Measurements from ENCODE around the gene BICD1. TPM values are rescaled to one million over a fixed set of nuclear protein-coding genes. Genes with fewer than 3 reads are reported as not detected.

The BICD1 gene
- polyA plus RNA-seq, 1 of the 3 experiments (the other 2 are of a cell fraction): 12.1 TPM

GRCh38 chr12:32257695-32258496, 151.2 kb downstream of the BICD1 start (continued):
- TF ChIP-seq REST (IDR thresholded peaks at IDR 0.05; ENCODE audit: low read depth, low read length) (no peak), FOXJ3 (CRISPR knock-in tag; IDR thresholded peaks at IDR 0.05) (no peak), GATA2 (CRISPR knock-in tag; IDR thresholded peaks at IDR 0.05) (no peak), PBX3 (IDR thresholded peaks at IDR 0.05) (no peak), POLR2AphosphoS5 (IDR thresholded peaks at IDR 0.05; ENCODE audit: low read depth, low read length) (no peak), MXI1 (IDR thresholded peaks at IDR 0.05; ENCODE audit: low read depth, low read length) (no peak), SIN3A (IDR thresholded peaks at IDR 0.05; ENCODE audit: borderline replicate concordance, low read depth, low read length) (no peak)

GRCh38 chr12:32260696-32261095, 154.0 kb downstream of the BICD1 start:
- TF ChIP-seq YY1 (IDR thresholded peaks at IDR 0.05; ENCODE audit: low read depth): no peak
- TF ChIP-seq FOSL2 (IDR thresholded peaks at IDR 0.05; ENCODE audit: borderline replicate concordance, low read depth): no peak
- TF ChIP-seq NRF1 (IDR thresholded peaks at IDR 0.05; ENCODE audit: low read depth, low read length): no peak
- no peak for TF ChIP-seq FOXJ3 (CRISPR knock-in tag; IDR thresholded peaks at IDR 0.05)
- no peak for TF ChIP-seq FOXM1 (IDR thresholded peaks at IDR 0.05; ENCODE audit: low read depth)
- TF ChIP-seq RFX5 (IDR thresholded peaks at IDR 0.05; ENCODE audit: low read length): no peak
- no peak for TF ChIP-seq CHD2 (IDR thresholded peaks at IDR 0.05; ENCODE audit: low read length, partially characterized antibody)
- TF ChIP-seq SIN3A (IDR thresholded peaks at IDR 0.05; ENCODE audit: borderline replicate concordance, low read depth, low read length): no peak
- no peak for TF ChIP-seq GATA2 (CRISPR knock-in tag; IDR thresholded peaks at IDR 0.05)
- no peak for TF ChIP-seq USF1 (IDR thresholded peaks at IDR 0.05; ENCODE audit: borderline replicate concordance, low read depth)
- no peak for TF ChIP-seq ELF1 (IDR thresholded peaks at IDR 0.05)
- no peak for TF ChIP-seq MAX (IDR thresholded peaks at IDR 0.05; ENCODE audit: low read depth)
- H3K4me3 ChIP-seq (ENCODE audit: low read depth in 2 of 2, low read length in 1 of 2): no peak overlapping the region
- H3K9ac ChIP-seq: no peak overlapping the region
- no peaks in the 10 kb centered on the region for H3K27me3 ChIP-seq (ENCODE audit: insufficient read depth)
- no peaks in the 10 kb centered on the region for H3F3A ChIP-seq (replicated peaks; ENCODE audit: insufficient read depth)
- H3K4me1 ChIP-seq (ENCODE audit: control insufficient read depth in 1 of 2, insufficient read depth in 2 of 2, low read depth in 1 of 2, low read length in 1 of 2): peaks cover 0 to 3% of the 10 kb centered on the region in 2 experiments; a peak in 2 of 4 replicates
- H4K20me1 ChIP-seq (ENCODE audit: insufficient read depth): no peaks in the 10 kb centered on the region
- peaks cover 15% of the 10 kb centered on the region; the same call in 1 of the 2 replicates for H3K79me2 ChIP-seq (ENCODE audit: insufficient read depth)
- H3K36me3 ChIP-seq (replicated peaks in 1 of 2; ENCODE audit: control insufficient read depth in 1 of 2, insufficient read depth in 2 of 2, low read length in 1 of 2): peaks cover 0 to 7% of the 10 kb centered on the region in 2 experiments
- ChIA-PET CTCF (no interaction called here), POLR2A (no interaction called here)
- WGBS (ENCODE audit: low lambda C conversion rate): 65% methylated on average over 3 of the region's 3 CpGs
- H2AFZ ChIP-seq (ENCODE audit: low read depth): no peak overlapping the region
- H3K9me2 ChIP-seq: no peaks in the 10 kb centered on the region
- DNase-seq: no peak
- H3K4me2 ChIP-seq: no peak overlapping the region
- H3K27ac ChIP-seq (ENCODE audit: low read depth in 2 of 2, low read length in 1 of 2): peak overlapping the region in 1 of 2 experiments; percentile 30; a peak in 1 of 4 replicates
- H3K9me3 ChIP-seq: no peaks in the 10 kb centered on the region
